HEK293 (cell line): ENCODE measurements around the gene SYT14.

Experiments
- CTCF ChIA-PET: fragments of 350-600 bp; formaldehyde crosslinking; extraction: SDS; loops from one replicate; lab custom pipeline; 2021; ENCODE audit warnings: antibody characterized with exemption; lab: Yijun Ruan, JAX
- POLR2A ChIA-PET: fragments of 300-600 bp; formaldehyde crosslinking; extraction: SDS; loops from one replicate; lab custom pipeline; 2020; ENCODE audit warnings: antibody characterized with exemption, inconsistent platforms; lab: Yijun Ruan, JAX
- H3K27ac ChIP-seq: fragments of 200-500 bp; sonication (Bioruptor generic); 2 replicates; pipeline ENCODE4 v1.5.1; 2014; ENCODE audit warnings: low read depth, low read length, control low read depth, inconsistent platforms; ENCODE audit errors: extremely low read depth
- H3K36me3 ChIP-seq, 2 experiments: fragments of 200-500 bp in 1 of 2; sonication (Bioruptor generic) in 1 of 2; 1 replicate in 1 of 2; 2 replicates in 1 of 2; pipeline ENCODE4 v1.5.1; 2014 to 2017; ENCODE audit warnings: inconsistent platforms in 2 of 2, low read length in 2 of 2; ENCODE audit not compliant: control insufficient read depth in 2 of 2, insufficient read depth in 1 of 2
- H3K4me1 ChIP-seq: fragments of 200-500 bp; sonication (Bioruptor generic); 2 replicates; pipeline ENCODE4 v1.5.1; 2014; ENCODE audit warnings: mild to moderate bottlenecking, low read length, inconsistent platforms; ENCODE audit not compliant: control insufficient read depth, insufficient read depth
- H3K4me3 ChIP-seq: 2 replicates; pipeline ENCODE4 v1.5.1; 2011; ENCODE audit warnings: low read depth, mild to moderate bottlenecking, control low read depth, low read length, moderate library complexity
- H3K9me3 ChIP-seq: fragments of 200-500 bp; sonication (Bioruptor generic); 2 replicates; pipeline ENCODE4 v1.5.1; 2014; ENCODE audit warnings: low read depth, low read length, inconsistent platforms; ENCODE audit not compliant: control insufficient read depth, insufficient read depth
- KLF10 ChIP-seq: fragments of 450-650 bp; IDR thresholded peaks from 2 replicates; pipeline ENCODE4 v1.5.1; 2018; ENCODE audit warnings: missing biosample characterization, mild to moderate bottlenecking, missing genetic modification characterization
- PRDM10 ChIP-seq: fragments of 450-650 bp; formaldehyde crosslinking; IDR thresholded peaks from 2 replicates; pipeline ENCODE4 v1.5.1; 2016; ENCODE audit warnings: missing biosample characterization, missing genetic modification characterization
- ZBTB21 ChIP-seq: fragments of 450-650 bp; formaldehyde crosslinking; IDR thresholded peaks from 2 replicates; pipeline ENCODE4 v1.5.1; 2017; ENCODE audit warnings: missing biosample characterization, missing genetic modification characterization
- ZNF138 ChIP-seq: fragments of 450-650 bp; formaldehyde crosslinking; IDR thresholded peaks from 2 replicates; pipeline ENCODE4 v1.5.1; 2016; ENCODE audit warnings: missing biosample characterization, missing genetic modification characterization, borderline replicate concordance
- ZNF18 ChIP-seq: fragments of 450-650 bp; formaldehyde crosslinking; IDR thresholded peaks from 2 replicates; pipeline ENCODE4 v1.5.1; 2016; ENCODE audit warnings: missing biosample characterization, missing genetic modification characterization
- ZNF202 ChIP-seq: fragments of 450-650 bp; formaldehyde crosslinking; IDR thresholded peaks from 2 replicates; pipeline ENCODE4 v1.5.1; 2016; ENCODE audit warnings: missing biosample characterization, missing genetic modification characterization, borderline replicate concordance
- ZNF302 ChIP-seq: fragments of 450-650 bp; formaldehyde crosslinking; IDR thresholded peaks from 2 replicates; pipeline ENCODE4 v1.5.1; 2016; ENCODE audit warnings: missing biosample characterization, missing genetic modification characterization, low read depth
- ZNF341 ChIP-seq: fragments of 450-650 bp; formaldehyde crosslinking; IDR thresholded peaks from 2 replicates; pipeline ENCODE4; 2016; ENCODE audit warnings: low read depth, missing biosample characterization, missing genetic modification characterization
- ZNF37A ChIP-seq: fragments of 450-650 bp; IDR thresholded peaks from 2 replicates; pipeline ENCODE4 v1.5.1; 2018; ENCODE audit warnings: missing biosample characterization, missing genetic modification characterization
- ZNF404 ChIP-seq: fragments of 450-650 bp; formaldehyde crosslinking; IDR thresholded peaks from 2 replicates; pipeline ENCODE4 v1.5.1; 2017; ENCODE audit warnings: missing biosample characterization, missing genetic modification characterization
- ZNF48 ChIP-seq: fragments of 450-650 bp; formaldehyde crosslinking; IDR thresholded peaks from 2 replicates; pipeline ENCODE4 v1.5.1; 2016; ENCODE audit warnings: missing biosample characterization, missing genetic modification characterization
- ZNF488 ChIP-seq: fragments of 450-650 bp; formaldehyde crosslinking; IDR thresholded peaks from 2 replicates; pipeline ENCODE4 v1.5.1; 2016; ENCODE audit warnings: missing biosample characterization, missing genetic modification characterization
- ZNF626 ChIP-seq: fragments of 450-650 bp; sonication (Bioruptor Pico); formaldehyde crosslinking; IDR thresholded peaks from 2 replicates; pipeline ENCODE4 v1.5.1; 2018; ENCODE audit warnings: missing biosample characterization, missing genetic modification characterization, inconsistent platforms
- ZNF785 ChIP-seq: fragments of 450-650 bp; formaldehyde crosslinking; IDR thresholded peaks from 2 replicates; pipeline ENCODE4 v1.5.1; 2016; ENCODE audit warnings: missing biosample characterization, missing genetic modification characterization
- ZNF791 ChIP-seq: fragments of 450-650 bp; formaldehyde crosslinking; IDR thresholded peaks from 2 replicates; pipeline ENCODE4 v1.5.1; 2016; ENCODE audit warnings: missing biosample characterization, missing genetic modification characterization
- TF ChIP-seq, protein P1 (sequence below): fragments of 450-650 bp; formaldehyde crosslinking; IDR thresholded peaks from 2 replicates; pipeline ENCODE4 v1.5.1; 2016; ENCODE audit warnings: missing biosample characterization, missing genetic modification characterization, borderline replicate concordance
- TF ChIP-seq, protein P2 (sequence below): fragments of 450-650 bp; formaldehyde crosslinking; IDR thresholded peaks from 2 replicates; pipeline ENCODE4 v1.5.1; 2016; ENCODE audit warnings: missing biosample characterization, missing genetic modification characterization
- TF ChIP-seq, protein P3 (sequence below): fragments of 450-650 bp; formaldehyde crosslinking; optimal IDR thresholded peaks from 2 replicates; pipeline ENCODE3; 2016; ENCODE audit warnings: missing biosample characterization, mild to moderate bottlenecking, missing genetic modification characterization

SYT14 gene

GRCh38 chr1:210001751-210002150, 63.7 kb downstream of the SYT14 start:
- no peaks in the 10 kb centered on the region for H3K9me3 ChIP-seq
- no peak overlapping the region for H3K27ac ChIP-seq
- POLR2A ChIA-PET: no interaction called here
- no peak overlapping the region for H3K4me3 ChIP-seq
- H3K4me1 ChIP-seq: no peaks in the 10 kb centered on the region
- H3K36me3 ChIP-seq: no peaks in the 10 kb centered on the region
- TF ChIP-seq ZNF48 (tag by site-specific recombination) (no peak), ZNF138 (no peak), ZNF341 (tag by site-specific recombination) (no peak), ZBTB21 (no peak), KLF10 (no peak), ZNF302 (tag by site-specific recombination) (no peak), ZNF202 (tag by site-specific recombination) (no peak), ZNF488 (tag by site-specific recombination) (no peak), ZNF626 (tag by site-specific recombination) (no peak), ZNF791 (tag by site-specific recombination) (no peak), ZNF785 (no peak), PRDM10 (tag by site-specific recombination) (no peak), ZNF37A (tag by site-specific recombination) (no peak), ZNF18 (tag by site-specific recombination) (no peak), ZNF404 (no peak)
- TF ChIP-seq, protein P1, sequence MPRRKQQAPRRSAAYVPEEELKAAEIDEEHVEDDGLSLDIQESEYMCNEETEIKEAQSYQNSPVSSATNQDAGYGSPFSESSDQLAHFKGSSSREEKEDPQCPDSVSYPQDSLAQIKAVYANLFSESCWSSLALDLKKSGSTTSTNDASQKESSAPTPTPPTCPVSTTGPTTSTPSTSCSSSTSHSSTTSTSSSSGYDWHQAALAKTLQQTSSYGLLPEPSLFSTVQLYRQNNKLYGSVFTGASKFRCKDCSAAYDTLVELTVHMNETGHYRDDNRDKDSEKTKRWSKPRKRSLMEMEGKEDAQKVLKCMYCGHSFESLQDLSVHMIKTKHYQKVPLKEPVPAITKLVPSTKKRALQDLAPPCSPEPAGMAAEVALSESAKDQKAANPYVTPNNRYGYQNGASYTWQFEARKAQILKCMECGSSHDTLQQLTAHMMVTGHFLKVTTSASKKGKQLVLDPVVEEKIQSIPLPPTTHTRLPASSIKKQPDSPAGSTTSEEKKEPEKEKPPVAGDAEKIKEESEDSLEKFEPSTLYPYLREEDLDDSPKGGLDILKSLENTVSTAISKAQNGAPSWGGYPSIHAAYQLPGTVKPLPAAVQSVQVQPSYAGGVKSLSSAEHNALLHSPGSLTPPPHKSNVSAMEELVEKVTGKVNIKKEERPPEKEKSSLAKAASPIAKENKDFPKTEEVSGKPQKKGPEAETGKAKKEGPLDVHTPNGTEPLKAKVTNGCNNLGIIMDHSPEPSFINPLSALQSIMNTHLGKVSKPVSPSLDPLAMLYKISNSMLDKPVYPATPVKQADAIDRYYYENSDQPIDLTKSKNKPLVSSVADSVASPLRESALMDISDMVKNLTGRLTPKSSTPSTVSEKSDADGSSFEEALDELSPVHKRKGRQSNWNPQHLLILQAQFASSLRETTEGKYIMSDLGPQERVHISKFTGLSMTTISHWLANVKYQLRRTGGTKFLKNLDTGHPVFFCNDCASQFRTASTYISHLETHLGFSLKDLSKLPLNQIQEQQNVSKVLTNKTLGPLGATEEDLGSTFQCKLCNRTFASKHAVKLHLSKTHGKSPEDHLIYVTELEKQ (tag by site-specific recombination): no peak
- TF ChIP-seq, protein P2, sequence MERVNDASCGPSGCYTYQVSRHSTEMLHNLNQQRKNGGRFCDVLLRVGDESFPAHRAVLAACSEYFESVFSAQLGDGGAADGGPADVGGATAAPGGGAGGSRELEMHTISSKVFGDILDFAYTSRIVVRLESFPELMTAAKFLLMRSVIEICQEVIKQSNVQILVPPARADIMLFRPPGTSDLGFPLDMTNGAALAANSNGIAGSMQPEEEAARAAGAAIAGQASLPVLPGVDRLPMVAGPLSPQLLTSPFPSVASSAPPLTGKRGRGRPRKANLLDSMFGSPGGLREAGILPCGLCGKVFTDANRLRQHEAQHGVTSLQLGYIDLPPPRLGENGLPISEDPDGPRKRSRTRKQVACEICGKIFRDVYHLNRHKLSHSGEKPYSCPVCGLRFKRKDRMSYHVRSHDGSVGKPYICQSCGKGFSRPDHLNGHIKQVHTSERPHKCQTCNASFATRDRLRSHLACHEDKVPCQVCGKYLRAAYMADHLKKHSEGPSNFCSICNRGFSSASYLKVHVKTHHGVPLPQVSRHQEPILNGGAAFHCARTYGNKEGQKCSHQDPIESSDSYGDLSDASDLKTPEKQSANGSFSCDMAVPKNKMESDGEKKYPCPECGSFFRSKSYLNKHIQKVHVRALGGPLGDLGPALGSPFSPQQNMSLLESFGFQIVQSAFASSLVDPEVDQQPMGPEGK: no peak
- TF ChIP-seq, protein P3, sequence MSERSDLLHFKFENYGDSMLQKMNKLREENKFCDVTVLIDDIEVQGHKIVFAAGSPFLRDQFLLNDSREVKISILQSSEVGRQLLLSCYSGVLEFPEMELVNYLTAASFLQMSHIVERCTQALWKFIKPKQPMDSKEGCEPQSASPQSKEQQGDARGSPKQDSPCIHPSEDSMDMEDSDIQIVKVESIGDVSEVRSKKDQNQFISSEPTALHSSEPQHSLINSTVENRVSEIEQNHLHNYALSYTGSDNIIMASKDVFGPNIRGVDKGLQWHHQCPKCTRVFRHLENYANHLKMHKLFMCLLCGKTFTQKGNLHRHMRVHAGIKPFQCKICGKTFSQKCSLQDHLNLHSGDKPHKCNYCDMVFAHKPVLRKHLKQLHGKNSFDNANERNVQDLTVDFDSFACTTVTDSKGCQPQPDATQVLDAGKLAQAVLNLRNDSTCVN: no peak
- CTCF ChIA-PET: no interaction called here
